ENCODE results near the gene PRKAG2.

Gene PRKAG2

GRCh38 chr7:151818674-151819519 is 58.0 kb downstream of the PRKAG2 start:
- DNase-seq (ENCODE audit: low spot score): no peak
- no peak for FAIRE-seq

- no peak for DNase-seq (ENCODE audit: low spot score)
- no peak for FAIRE-seq
Measured at GRCh38 chr7:151817981-151818673, 58.8 kb downstream of the PRKAG2 start.

- DNase-seq (ENCODE audit: low spot score) (no peak), FAIRE-seq (no peak)
Measured at GRCh38 chr7:151817315-151817690, 59.6 kb downstream of the PRKAG2 start.

- no peak for FAIRE-seq
- DNase-seq (ENCODE audit: low spot score): no peak
Measured at GRCh38 chr7:151816562-151817314, 60.2 kb downstream of the PRKAG2 start.

- no peak for FAIRE-seq
- DNase-seq (ENCODE audit: low spot score): no peak
Measured at GRCh38 chr7:151815419-151815818, 61.5 kb downstream of the PRKAG2 start.

GRCh38 chr7:151814400-151815009 is 62.4 kb downstream of the PRKAG2 start:
- no peak for DNase-seq (ENCODE audit: low spot score)
- no peak for FAIRE-seq

GRCh38 chr7:151813997-151814396 is 62.9 kb downstream of the PRKAG2 start:
- DNase-seq (ENCODE audit: low spot score) (no peak), FAIRE-seq (no peak)

- DNase-seq (ENCODE audit: low spot score): no peak
- no peak for FAIRE-seq
Measured at GRCh38 chr7:151813445-151813844, 63.5 kb downstream of the PRKAG2 start.

- DNase-seq (ENCODE audit: low spot score) (no peak), FAIRE-seq (no peak)
Measured at GRCh38 chr7:151812967-151813366, 63.9 kb downstream of the PRKAG2 start.

GRCh38 chr7:151810441-151811232 is 66.3 kb downstream of the PRKAG2 start:
- no peak for DNase-seq (ENCODE audit: low spot score)
- FAIRE-seq: no peak

GRCh38 chr7:151809864-151810170 is 67.1 kb downstream of the PRKAG2 start:
- FAIRE-seq (no peak), DNase-seq (ENCODE audit: low spot score) (no peak)

GRCh38 chr7:151809146-151809863 is 67.6 kb downstream of the PRKAG2 start:
- FAIRE-seq: no peak
- no peak for DNase-seq (ENCODE audit: low spot score)

- peak; percentile 91 for DNase-seq (ENCODE audit: low spot score)
- FAIRE-seq: peak; percentile 90
Measured at GRCh38 chr7:151808400-151809145, 68.3 kb downstream of the PRKAG2 start.

GRCh38 chr7:151807846-151808245 is 69.1 kb downstream of the PRKAG2 start:
- DNase-seq (ENCODE audit: low spot score): no peak
- no peak for FAIRE-seq

- no peak for FAIRE-seq
- DNase-seq (ENCODE audit: low spot score): no peak
Measured at GRCh38 chr7:151806952-151807775, 69.8 kb downstream of the PRKAG2 start.

GRCh38 chr7:151806204-151806603 is 70.7 kb downstream of the PRKAG2 start:
- FAIRE-seq: no peak
- no peak for DNase-seq (ENCODE audit: low spot score)

- DNase-seq (ENCODE audit: low spot score) (no peak), FAIRE-seq (no peak)
Measured at GRCh38 chr7:151805191-151805590, 71.7 kb downstream of the PRKAG2 start.

- FAIRE-seq (no peak), DNase-seq (ENCODE audit: low spot score) (no peak)
Measured at GRCh38 chr7:151804756-151805155, 72.2 kb downstream of the PRKAG2 start.

- DNase-seq (ENCODE audit: low spot score) (no peak), FAIRE-seq (no peak)
Measured at GRCh38 chr7:151803841-151804240, 73.1 kb downstream of the PRKAG2 start.

Data from RCC 7860 (cell line).